SKM-1 treated with dmso at 0.1 percent for 144 hours (cell line): ENCODE data around the gene LPIN1.

Experiments used
- DNase-seq: peaks from one replicate; lab custom pipeline; 2025; ENCODE audit not compliant: unreplicated experiment; lab: John Stamatoyannopoulos, UW

LPIN1 gene

GRCh38 chr2:11778923-11779757 lies 32.7 kb downstream of the LPIN1 start:
- DNase-seq: peak; percentile 32

- no peak for DNase-seq
Measured at GRCh38 chr2:11781602-11782001, 35.2 kb downstream of the LPIN1 start.

DNA sequence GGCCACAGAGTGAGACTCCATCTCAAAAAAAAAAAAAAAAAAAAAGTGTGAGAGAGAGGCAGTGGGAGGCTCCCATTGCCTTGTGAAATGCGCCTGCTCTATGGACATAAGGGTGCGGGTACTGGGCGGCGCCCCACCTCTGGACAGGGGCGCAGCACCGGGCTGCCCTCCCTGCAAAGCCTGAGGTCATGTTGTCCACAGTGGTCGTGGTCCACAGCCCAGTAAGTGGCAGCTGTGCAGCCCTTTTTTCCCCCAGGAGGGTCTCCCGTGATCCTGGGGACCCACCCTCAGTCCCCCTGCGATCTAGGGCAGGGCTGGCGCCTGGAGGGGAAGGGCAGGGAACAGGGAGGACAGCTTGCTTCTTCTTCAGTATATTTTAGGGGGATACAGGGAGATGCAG lies 37.8 kb downstream of the LPIN1 start:
- DNase-seq: no peak

DNA sequence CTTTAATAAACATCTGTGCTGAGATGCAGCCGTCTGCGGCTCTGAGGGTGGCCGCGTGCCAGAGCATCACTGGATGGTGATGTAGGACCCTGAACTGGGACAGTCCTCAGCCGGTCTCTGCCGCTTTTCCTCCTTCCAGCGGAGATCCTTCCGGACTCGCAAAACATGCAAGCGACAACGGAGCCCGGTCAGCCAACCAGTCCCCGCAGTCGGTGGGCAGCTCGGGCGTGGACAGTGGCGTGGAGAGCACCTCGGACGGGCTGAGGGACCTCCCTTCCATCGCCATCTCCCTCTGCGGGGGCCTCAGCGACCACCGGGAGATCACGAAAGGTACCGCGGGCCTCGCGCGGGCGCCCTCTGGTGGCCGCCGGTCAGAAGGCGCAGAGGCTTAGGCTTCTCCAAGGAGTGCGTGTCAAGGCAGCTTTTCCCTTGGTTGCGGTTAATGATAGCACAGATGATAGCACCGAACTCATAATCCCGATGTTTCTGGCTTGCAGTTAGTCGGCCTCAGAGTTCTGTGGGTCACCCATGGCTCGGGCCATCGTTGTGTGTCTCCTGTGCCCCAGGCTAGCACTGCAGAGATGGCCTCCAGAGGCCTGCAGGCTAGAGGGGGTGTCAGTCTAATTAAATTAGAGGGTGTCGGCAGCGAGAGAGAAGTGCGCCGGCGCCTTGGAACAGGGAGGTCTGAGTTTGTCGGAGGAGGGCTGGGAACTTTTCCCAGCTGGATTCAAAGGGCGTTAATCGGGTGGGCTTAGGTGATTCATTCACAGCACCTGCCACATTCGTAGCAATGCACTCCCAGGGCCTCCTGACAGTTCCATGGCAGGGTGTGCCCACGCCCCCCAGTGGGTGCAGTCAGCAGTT lies 38.5 kb downstream of the LPIN1 start:
- DNase-seq: peak; percentile 17

GRCh38 chr2:11785611-11785940 lies 39.1 kb downstream of the LPIN1 start:
- DNase-seq: no peak

GRCh38 chr2:11786191-11786590 lies 39.8 kb downstream of the LPIN1 start:
- DNase-seq: no peak

GRCh38 chr2:11786592-11786991 lies 40.2 kb downstream of the LPIN1 start:
- DNase-seq: no peak

GRCh38 chr2:11787991-11788390 lies 41.6 kb downstream of the LPIN1 start:
- no peak for DNase-seq

GRCh38 chr2:11788461-11789124 lies 42.2 kb downstream of the LPIN1 start:
- DNase-seq: no peak

DNA sequence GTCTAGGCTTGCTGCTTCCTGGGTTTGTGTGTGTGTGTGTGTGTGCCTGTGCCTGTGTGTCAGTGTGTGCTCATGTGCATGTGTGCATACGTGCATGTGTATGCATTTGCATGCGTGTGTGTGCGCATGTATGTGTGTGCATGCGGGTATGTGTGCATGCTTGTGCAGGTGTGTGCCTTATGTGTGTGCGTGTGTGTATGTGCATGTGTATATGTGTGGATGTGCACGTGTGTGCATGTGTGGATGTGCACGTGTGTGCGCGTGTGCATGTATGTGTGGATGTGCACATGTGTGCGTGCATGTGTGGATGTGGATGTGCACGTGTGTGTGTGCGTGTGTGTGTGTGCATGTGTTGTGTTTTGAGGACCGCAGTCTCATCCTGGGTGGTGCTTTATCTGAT lies 42.8 kb downstream of the LPIN1 start:
- no peak for DNase-seq

- DNase-seq: no peak
Measured at GRCh38 chr2:11790228-11790627, 43.8 kb downstream of the LPIN1 start.

- DNase-seq: no peak
Measured at GRCh38 chr2:11795590-11795989, 49.2 kb downstream of the LPIN1 start.

- no peak for DNase-seq
Measured at GRCh38 chr2:11796190-11797171, 50.0 kb downstream of the LPIN1 start.

DNA sequence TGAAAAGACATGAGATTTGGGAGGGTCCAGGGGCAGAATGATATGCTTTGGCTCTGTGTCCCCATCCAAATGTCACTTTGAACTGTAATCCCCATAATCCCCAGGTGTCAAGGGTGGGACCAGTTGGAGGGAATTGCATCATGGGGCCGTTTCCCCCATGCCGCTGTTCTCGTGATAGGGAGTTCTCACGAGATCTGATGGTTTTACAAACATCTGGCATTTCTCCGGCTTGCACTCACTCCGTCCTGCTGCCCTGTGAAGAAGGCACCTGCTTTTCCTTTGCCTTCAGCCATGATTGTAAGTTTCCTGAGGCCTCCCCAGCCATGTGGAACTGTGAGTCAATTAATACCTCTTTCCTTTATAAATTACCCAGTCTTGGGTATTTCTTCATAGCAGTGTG lies 51.4 kb downstream of the LPIN1 start:
- no peak for DNase-seq

GRCh38 chr2:11798701-11799435 lies 52.4 kb downstream of the LPIN1 start:
- no peak for DNase-seq

DNA sequence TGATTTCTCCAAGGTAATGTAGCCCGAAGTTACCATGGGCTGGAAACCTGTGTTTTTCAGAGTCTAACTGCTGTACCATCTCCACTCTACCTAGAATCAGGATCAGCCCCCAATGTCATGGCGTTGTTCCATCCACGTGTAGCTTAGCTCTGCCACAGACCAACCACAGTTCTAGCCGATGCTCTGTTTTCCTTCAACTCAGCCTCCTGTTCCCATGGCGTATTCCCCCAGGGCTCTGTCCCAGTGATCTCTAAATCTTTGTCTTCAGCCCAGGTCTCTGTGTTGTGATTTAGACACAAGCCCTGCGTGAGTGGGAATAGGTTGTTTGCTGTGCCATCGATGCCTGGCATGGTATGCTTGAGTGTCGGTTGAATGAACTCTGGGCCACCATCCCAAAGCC lies 53.4 kb downstream of the LPIN1 start:
- no peak for DNase-seq

DNA sequence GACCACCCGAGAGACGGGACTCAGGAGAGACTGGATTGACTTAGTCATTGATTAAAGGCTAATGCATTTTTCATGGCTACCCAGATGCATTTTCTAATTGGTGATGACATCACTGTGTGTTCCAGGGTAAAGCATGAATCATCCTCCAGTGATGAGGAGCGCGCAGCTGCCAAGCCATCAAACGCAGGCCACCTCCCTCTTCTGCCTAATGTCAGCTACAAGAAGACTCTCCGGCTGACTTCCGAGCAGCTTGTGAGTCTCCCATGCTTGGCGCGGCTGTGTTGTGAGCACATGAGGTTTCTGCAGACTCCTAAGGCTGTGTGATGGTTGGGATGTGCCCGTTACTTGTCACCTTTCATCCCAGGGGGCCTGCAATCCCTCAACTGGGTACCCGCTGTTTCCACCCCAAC lies 56.4 kb downstream of the LPIN1 start:
- no peak for DNase-seq

DNA sequence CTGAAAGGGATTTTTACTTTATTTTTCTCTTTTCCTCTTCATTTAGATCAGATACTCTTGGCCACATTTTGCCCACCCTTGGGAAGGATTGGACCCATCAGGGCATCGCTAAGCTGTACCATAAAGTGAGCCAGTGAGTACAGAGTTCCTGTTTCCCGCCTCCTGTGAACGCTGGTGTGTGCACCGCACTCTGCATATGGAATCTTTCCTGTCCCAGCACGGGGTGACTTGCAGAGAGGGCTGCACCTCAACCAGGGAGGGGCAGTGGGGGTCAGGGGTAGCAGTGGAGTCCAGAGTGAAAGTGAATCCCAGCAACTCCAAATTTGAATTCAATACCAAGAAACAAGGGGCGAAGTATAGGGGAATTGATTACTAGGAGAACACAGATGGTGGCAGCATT lies 58.6 kb downstream of the LPIN1 start:
- DNase-seq: no peak

DNA sequence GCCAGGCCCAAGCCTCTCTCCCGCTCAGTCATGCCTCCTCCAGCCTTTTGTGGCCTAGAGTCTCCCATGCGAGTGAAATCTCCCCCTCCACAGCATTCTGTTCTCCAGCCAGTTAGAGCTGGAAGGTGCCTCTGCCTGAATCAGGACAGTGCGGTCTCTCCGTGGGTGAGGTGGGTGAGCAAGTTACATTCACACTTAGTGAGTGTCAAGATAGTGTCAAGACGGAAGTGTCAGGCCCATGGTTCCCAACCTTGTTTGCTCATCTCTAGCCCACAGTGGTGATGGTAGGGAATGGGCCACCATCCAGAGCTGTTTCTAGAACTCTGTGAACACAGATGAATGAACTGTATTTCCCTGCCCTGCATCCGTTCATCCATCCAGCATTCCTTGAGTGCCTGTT lies 59.5 kb downstream of the LPIN1 start:
- DNase-seq: no peak
